Measurements from ENCODE around the gene ZSCAN9. TPM values are rescaled to one million over a fixed set of nuclear protein-coding genes. Genes with fewer than 3 reads are reported as not detected.

Gene ZSCAN9
- total and polyA plus RNA-seq, 2 of the 13 experiments (the other 11 are each of a cell fraction or from before 2014, with no cell fraction given) = 14.6 to 17.8 TPM

- peak; percentile 67 for TF ChIP-seq MYPOP (CRISPR knock-in tag; IDR thresholded peaks at IDR 0.05)
- TF ChIP-seq ZNF780A (CRISPR knock-in tag; IDR thresholded peaks at IDR 0.05) = no peak
- TF ChIP-seq ZKSCAN5 (CRISPR knock-in tag; IDR thresholded peaks at IDR 0.05) = no peak
- peak; percentile 85 for TF ChIP-seq SRSF1 (optimal IDR thresholded peaks at IDR 0.05; ENCODE audit: low read depth, low read length)
- TF ChIP-seq AKNA (CRISPR knock-in tag; IDR thresholded peaks at IDR 0.05; ENCODE audit: borderline replicate concordance) = peak; percentile 96
- TF ChIP-seq ZNF260 (CRISPR knock-in tag; IDR thresholded peaks at IDR 0.05; ENCODE audit: borderline replicate concordance, low read depth) = no peak
- TF ChIP-seq KDM2A (CRISPR knock-in tag; IDR thresholded peaks at IDR 0.05; ENCODE audit: borderline replicate concordance, low read depth) = peak; percentile 98
- no peak for TF ChIP-seq ZNF121 (CRISPR knock-in tag; IDR thresholded peaks at IDR 0.05)
- peak; percentile 78; the same call in 1 of the 2 replicates for TF ChIP-seq STAT5B (CRISPR knock-in tag; IDR thresholded peaks at IDR 0.05)
- TF ChIP-seq MTA3 (CRISPR knock-in tag; IDR thresholded peaks at IDR 0.05) = no peak
- TF ChIP-seq SIN3B (IDR thresholded peaks at IDR 0.05; ENCODE audit: low read length) = peak; percentile 30; the same call in 1 of the 2 replicates
- TF ChIP-seq ELK4 (CRISPR knock-in tag; IDR thresholded peaks at IDR 0.05; ENCODE audit: borderline replicate concordance) = no peak
- TF ChIP-seq CSRNP2 (CRISPR knock-in tag; conservative IDR thresholded peaks at IDR 0.05; ENCODE audit: low read depth) = no peak
- peak; percentile 96 for TF ChIP-seq SALL1 (CRISPR knock-in tag; IDR thresholded peaks at IDR 0.05)
- TF ChIP-seq DNMT1 (CRISPR knock-in tag; IDR thresholded peaks at IDR 0.05) = no peak
- peak; percentile 97 for TF ChIP-seq KLF6 (CRISPR knock-in tag; IDR thresholded peaks at IDR 0.05)
- TF ChIP-seq PREB (CRISPR knock-in tag; IDR thresholded peaks at IDR 0.05) = no peak
- peak; percentile 71 for TF ChIP-seq ZSCAN9 (CRISPR knock-in tag; IDR thresholded peaks at IDR 0.05; ENCODE audit: borderline replicate concordance)
- TF ChIP-seq ZBTB20 (CRISPR knock-in tag; IDR thresholded peaks at IDR 0.05; ENCODE audit: borderline replicate concordance, low read depth) = peak; percentile 88; the same call in 1 of the 2 replicates
Measured at GRCh38 chr6:28266962-28267694, 42.1 kb downstream of the ZSCAN9 start, which contains the start of gene ZSCAN26 (continued).
